Endothelial cell of hepatic sinusoid (primary cell): Measurements from ENCODE around the gene CCM2.

ENCODE experiments used
- in situ Hi-C: cut with HindIII; loops from 2 replicates; pipeline ENCODE4 v1.10.0; 2017; ENCODE audit warnings: low sequenced_read_pairs

The CCM2 gene

GRCh38 chr7:45028138-45028919, 28.3 kb downstream of the CCM2 start:
- in situ Hi-C loops: no loop called here

- in situ Hi-C loops: no loop called here
Measured at GRCh38 chr7:45028920-45029344, 28.9 kb downstream of the CCM2 start.

- in situ Hi-C loops: no loop called here
Measured at GRCh38 chr7:45031829-45032228, 31.8 kb downstream of the CCM2 start.

GRCh38 chr7:45032421-45032820, 32.4 kb downstream of the CCM2 start:
- in situ Hi-C loops: no loop called here

- in situ Hi-C loops: no loop called here
Measured at GRCh38 chr7:45033261-45033930, 33.4 kb downstream of the CCM2 start.

- in situ Hi-C loops: no loop called here
Measured at GRCh38 chr7:45033931-45034290, 33.9 kb downstream of the CCM2 start.

- in situ Hi-C loops: loop anchor here (5.0 kb wide), 1 partner anchor 43 kb away; no protein-coding TSS in a partner anchor
Measured at GRCh38 chr7:45034710-45035109, 34.7 kb downstream of the CCM2 start.

- in situ Hi-C loops: loop anchor here (5.0 kb wide), 1 partner anchor 42 kb away; no protein-coding TSS in a partner anchor
Measured at GRCh38 chr7:45035371-45035770, 35.4 kb downstream of the CCM2 start.

- in situ Hi-C loops: loop anchor here (5.0 kb wide), 1 partner anchor 41 kb away; no protein-coding TSS in a partner anchor
Measured at GRCh38 chr7:45035893-45036292, 35.9 kb downstream of the CCM2 start.

GRCh38 chr7:45036317-45036716, 36.3 kb downstream of the CCM2 start:
- in situ Hi-C loops: loop anchor here (5.0 kb wide), 1 partner anchor 41 kb away; no protein-coding TSS in a partner anchor

GRCh38 chr7:45036796-45037195, 36.8 kb downstream of the CCM2 start:
- in situ Hi-C loops: loop anchor here (5.0 kb wide), 1 partner anchor 41 kb away; no protein-coding TSS in a partner anchor

GRCh38 chr7:45037876-45038275, 37.9 kb downstream of the CCM2 start:
- in situ Hi-C loops: loop anchor here (5.0 kb wide), 1 partner anchor 39 kb away; no protein-coding TSS in a partner anchor

- in situ Hi-C loops: loop anchor here (5.0 kb wide), 1 partner anchor 38 kb away; no protein-coding TSS in a partner anchor
Measured at GRCh38 chr7:45039106-45039505, 39.1 kb downstream of the CCM2 start.

GRCh38 chr7:45044338-45044737, 44.3 kb downstream of the CCM2 start:
- in situ Hi-C loops: no loop called here

GRCh38 chr7:45048748-45049147, 48.7 kb downstream of the CCM2 start:
- in situ Hi-C loops: no loop called here

- in situ Hi-C loops: no loop called here
Measured at GRCh38 chr7:45050198-45050597, 50.2 kb downstream of the CCM2 start.

GRCh38 chr7:45052011-45052410, 52.0 kb downstream of the CCM2 start:
- in situ Hi-C loops: no loop called here

GRCh38 chr7:45053401-45053800, 53.4 kb downstream of the CCM2 start:
- in situ Hi-C loops: no loop called here

GRCh38 chr7:45053941-45054340, 53.9 kb downstream of the CCM2 start:
- in situ Hi-C loops: no loop called here

- in situ Hi-C loops: no loop called here
Measured at GRCh38 chr7:45054442-45054841, 54.4 kb downstream of the CCM2 start.

GRCh38 chr7:45055016-45055415, 55.0 kb downstream of the CCM2 start:
- in situ Hi-C loops: no loop called here
